ENCODE measurements around the gene PLEKHM2.

DNA sequence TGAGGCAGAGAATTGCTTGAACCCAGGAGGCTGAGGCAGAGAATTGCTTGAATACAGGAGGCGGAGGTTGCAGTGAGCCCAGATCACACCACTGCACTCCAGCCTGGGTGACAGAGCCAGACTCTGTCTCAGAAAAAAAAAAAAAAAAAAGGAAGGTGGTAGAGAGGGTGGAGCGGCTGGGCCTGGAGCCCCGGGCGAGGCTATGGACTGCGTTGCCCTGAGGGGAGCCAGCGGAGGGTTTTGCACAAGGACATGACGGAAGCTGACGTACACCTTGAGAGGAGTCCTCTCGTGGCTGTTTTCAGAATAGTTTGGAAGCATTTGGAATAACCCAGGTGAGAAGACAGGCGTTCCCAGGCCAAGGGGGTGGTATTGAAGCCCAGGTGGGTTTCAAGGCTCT lies 67.6 kb downstream of the PLEKHM2 start:
- TF ChIP-seq POLR2AphosphoS5 (IDR thresholded peaks at IDR 0.05; ENCODE audit: low read depth, low read length) = no peak
- no peak for TF ChIP-seq TAF1 (IDR thresholded peaks at IDR 0.05; ENCODE audit: borderline replicate concordance, low read depth, low read length)
- no peak for TF ChIP-seq POLR2A (IDR thresholded peaks at IDR 0.05; ENCODE audit: low read depth, low read length)

Data from GM12892 (cell line).